Osteocyte (in vitro differentiated cells): Measurements from ENCODE around the gene PRAMEF20. TPM values are rescaled to one million over a fixed set of nuclear protein-coding genes. Genes with fewer than 3 reads are reported as not detected.
"Not testable (repeated sequence)": the region's sequence is repeated elsewhere in the genome, so short reads cannot be mapped to it uniquely, and the experiment has no call there.

Source experiments
- DNase-seq: peaks from one replicate; pipeline ENCODE4 v3.0.0; 2021; ENCODE audit warnings: mixed read lengths; ENCODE audit not compliant: unreplicated experiment; ENCODE audit errors: extremely low spot score
- H3K27ac Mint-ChIP-seq: one replicate; pipeline ENCODE4 v1.8.0; 2021; ENCODE audit warnings: mild to moderate bottlenecking, mixed read lengths; ENCODE audit not compliant: unreplicated experiment
- H3K27me3 Mint-ChIP-seq: one replicate; pipeline ENCODE4 v1.8.0; 2021; ENCODE audit warnings: mixed read lengths; ENCODE audit not compliant: unreplicated experiment
- H3K36me3 Mint-ChIP-seq: one replicate; pipeline ENCODE4 v1.8.0; 2021; ENCODE audit warnings: mixed read lengths; ENCODE audit not compliant: unreplicated experiment
- H3K4me1 Mint-ChIP-seq: one replicate; pipeline ENCODE4 v1.8.0; 2021; ENCODE audit warnings: mixed read lengths; ENCODE audit not compliant: unreplicated experiment
- H3K4me3 Mint-ChIP-seq: one replicate; pipeline ENCODE4 v1.8.0; 2021; ENCODE audit warnings: mild to moderate bottlenecking, moderate library complexity, mixed read lengths; ENCODE audit not compliant: unreplicated experiment
- H3K9me3 Mint-ChIP-seq: one replicate; pipeline ENCODE4 v1.8.0; 2021; ENCODE audit warnings: mixed read lengths; ENCODE audit not compliant: unreplicated experiment
- long read RNA-seq: library from polyadenylated mRNA; unstranded; transcript quantifications from one replicate; pipeline ENCODE4 v2.0.0, GENCODE V29; 2021
- total RNA-seq: library from RNA; stranded (reverse); gene quantifications from 2 replicates; pipeline ENCODE4 v1.2.1, GENCODE V29; 2021

PRAMEF20 gene
- not detected in 2 replicates for total RNA-seq
- long read RNA-seq, result 0 reads

DNA sequence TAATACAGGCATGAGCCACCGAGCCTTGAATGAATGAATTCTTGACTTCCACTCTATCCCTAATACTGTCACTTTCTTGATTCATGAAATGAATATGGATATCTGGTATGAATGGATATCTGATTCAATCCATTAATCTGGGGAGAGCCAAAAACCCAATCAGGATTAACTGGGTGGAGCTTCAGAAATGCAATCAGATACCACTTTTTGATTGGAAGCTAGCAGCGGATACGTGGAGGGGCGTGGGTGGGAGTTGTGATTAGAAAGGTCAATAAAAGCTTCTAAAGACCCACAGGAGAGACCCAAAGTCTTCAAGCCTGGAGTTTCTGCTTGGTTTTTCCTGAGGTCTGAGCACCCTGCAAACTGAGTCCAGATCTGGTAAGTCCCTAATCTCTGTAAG is at the start of gene PRAMEF20:
PRAMEF20 (plus strand) TSS at position 301 of the 400 bp plus-strand sequence. CDS start 5,905 bp downstream, outside the sequence.
- H3K4me3 Mint-ChIP-seq, H3K36me3 Mint-ChIP-seq, H3K27ac Mint-ChIP-seq, H3K27me3 Mint-ChIP-seq, H3K4me1 Mint-ChIP-seq, DNase-seq: not testable (repeated sequence)
- H3K9me3 Mint-ChIP-seq, result peaks cover 25% of the 10 kb centered on the region

DNA sequence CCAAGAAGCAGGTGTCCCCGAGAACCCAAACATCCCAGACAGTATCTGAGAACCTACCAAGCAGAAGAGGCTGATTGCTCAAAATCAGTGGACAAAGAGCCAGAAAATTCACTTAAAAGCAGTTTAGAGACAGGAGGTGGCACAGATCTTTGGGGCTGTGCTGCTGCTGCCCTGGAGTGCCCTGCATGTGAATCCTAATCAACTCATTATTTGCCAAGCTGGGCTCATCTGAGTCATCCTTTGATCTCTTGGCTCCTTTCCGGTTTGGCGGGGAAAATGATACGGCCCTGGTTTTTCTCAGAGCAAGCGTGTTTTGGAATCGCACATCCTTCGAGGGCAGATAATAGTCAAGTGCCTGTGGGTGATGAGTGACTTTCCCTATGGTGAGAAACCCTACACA is 47.9 kb upstream of the PRAMEF20 start:
- H3K36me3 Mint-ChIP-seq, DNase-seq, H3K27me3 Mint-ChIP-seq, H3K4me1 Mint-ChIP-seq, H3K4me3 Mint-ChIP-seq, H3K27ac Mint-ChIP-seq, H3K9me3 Mint-ChIP-seq: not testable (repeated sequence)

DNA sequence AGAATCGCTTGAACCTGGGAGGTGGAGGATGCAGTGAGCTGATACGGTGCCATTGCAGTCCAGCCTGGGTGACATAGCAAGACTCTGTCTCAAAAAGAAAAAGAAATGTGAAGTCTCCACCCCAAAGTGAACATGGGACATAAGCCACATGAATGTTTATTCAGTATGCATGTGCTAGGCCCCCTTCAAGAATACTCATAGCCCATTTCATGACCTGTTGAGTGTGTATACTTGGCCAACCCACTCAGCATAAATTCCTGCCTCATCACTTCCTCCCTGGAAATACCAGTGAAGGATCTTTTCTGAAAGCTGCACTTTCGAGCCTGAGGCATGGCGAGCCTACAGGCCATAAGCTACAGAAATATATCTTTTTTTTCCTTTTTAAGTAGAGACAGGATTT is 45.3 kb upstream of the PRAMEF20 start:
- not testable (repeated sequence) for H3K4me3 Mint-ChIP-seq, H3K36me3 Mint-ChIP-seq, DNase-seq, H3K27me3 Mint-ChIP-seq, H3K4me1 Mint-ChIP-seq, H3K27ac Mint-ChIP-seq
- H3K9me3 Mint-ChIP-seq, result peaks cover 18% of the 10 kb centered on the region

DNA sequence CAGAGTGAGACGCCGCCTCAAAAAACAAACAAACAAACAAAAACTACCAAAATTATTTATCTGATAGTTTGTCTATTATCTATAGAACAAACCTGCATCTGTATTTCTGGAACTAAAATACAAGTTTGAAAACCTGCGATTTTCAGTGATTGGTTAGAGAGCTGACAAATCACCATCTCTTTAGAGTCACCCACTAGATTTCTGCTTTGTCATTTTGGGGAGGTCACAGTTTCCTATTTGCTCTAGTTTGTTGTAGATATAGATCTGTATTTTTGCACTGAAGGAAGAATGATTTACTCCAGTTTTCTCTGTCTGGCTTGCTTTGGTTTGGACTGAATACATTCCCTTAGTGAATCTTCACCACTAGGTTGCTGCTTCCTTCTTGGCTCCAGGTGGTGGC is 43.7 kb upstream of the PRAMEF20 start:
- H3K4me3 Mint-ChIP-seq, H3K27ac Mint-ChIP-seq, H3K27me3 Mint-ChIP-seq, H3K36me3 Mint-ChIP-seq, DNase-seq, H3K4me1 Mint-ChIP-seq: not testable (repeated sequence)
- H3K9me3 Mint-ChIP-seq, result peaks cover 18% of the 10 kb centered on the region

DNA sequence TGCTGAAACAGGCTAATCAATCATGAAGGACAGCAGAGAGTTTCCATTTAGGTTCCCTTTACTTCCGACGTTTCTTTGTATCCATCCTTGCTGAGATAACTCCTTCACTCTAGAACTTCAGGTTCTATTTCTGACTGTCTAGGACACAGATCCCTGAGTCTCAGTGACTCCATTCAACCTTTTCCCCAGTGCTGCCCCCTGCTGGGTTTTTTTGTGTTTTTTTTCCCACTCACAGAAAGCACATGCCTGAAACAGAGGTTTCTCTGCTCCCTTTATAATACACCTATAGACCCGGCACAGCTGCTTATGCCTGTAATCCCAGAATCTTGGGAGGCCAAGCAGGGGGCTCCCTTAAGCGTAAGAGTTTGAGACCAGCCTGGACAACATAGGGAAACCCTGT is 41.7 kb upstream of the PRAMEF20 start:
- peaks cover 18% of the 10 kb centered on the region for H3K9me3 Mint-ChIP-seq
- not testable (repeated sequence) for DNase-seq, H3K4me3 Mint-ChIP-seq, H3K36me3 Mint-ChIP-seq, H3K27ac Mint-ChIP-seq, H3K27me3 Mint-ChIP-seq, H3K4me1 Mint-ChIP-seq

DNA sequence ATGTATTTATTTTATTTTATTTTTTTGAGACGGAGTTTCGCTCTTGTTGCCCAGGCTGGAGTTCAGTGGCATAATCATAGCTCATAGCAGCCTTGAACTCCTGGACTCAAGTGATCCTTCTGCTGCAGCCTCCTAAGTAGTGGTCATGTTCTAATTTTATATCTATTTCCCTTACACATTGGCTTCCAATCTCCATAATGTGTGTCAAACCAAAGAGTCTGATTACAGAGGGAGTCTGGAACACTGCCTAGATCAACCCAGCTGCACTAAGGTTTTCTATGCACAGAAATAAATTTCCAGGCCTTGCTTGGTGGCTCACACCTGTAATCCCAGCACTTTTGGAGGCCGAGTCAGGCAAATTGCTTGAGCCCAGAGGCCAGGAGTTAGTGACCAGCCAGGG is 31.3 kb upstream of the PRAMEF20 start:
- H3K9me3 Mint-ChIP-seq, result peaks cover 10% of the 10 kb centered on the region
- H3K36me3 Mint-ChIP-seq, result not testable (repeated sequence)

DNA sequence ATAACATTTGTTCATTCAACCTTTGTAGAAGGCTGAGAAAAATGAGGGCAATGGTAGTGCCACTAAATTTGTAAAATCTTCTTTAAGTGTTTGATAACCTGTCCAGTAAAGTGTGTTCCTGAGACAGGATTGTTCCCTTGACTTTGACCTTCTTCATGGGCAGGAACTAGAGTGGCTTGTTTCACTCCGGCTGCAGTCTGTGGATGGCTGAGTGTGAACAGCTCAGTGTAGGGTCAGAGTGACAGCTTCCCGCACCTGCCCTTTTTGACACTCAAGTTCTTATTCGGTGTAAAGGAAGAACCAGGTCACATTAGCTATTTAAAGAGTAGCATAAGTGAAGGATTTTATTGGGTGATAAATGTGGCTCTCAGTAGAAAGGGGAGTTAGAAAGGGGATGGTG is 29.9 kb upstream of the PRAMEF20 start:
- not testable (repeated sequence) for H3K36me3 Mint-ChIP-seq

More for the DNA sequence above, 31.3 kb upstream of the PRAMEF20 start:
- not testable (repeated sequence) for H3K4me3 Mint-ChIP-seq, H3K27me3 Mint-ChIP-seq, H3K4me1 Mint-ChIP-seq, DNase-seq, H3K27ac Mint-ChIP-seq

DNA sequence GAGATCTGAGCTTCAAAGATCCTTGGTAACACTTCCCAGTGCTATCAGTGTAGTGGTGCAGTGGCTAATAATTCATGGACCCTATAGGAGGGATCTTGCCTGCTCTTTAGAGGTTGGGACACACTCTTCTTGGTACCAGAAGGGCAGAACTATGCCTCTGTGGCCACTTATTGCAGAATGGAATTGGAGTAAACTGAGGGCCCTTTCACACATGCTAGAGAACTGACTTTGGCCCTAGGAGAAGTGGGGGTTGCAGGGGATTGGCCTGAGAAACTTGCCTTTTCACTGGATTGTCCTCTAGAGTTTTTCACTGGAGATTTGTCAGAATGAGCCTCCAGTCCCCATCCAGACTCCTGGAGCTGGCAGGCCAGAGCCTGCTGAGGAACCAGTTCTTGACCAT is 20.9 kb upstream of the PRAMEF20 start, which contains the start of gene PRAMEF17:
PRAMEF17 (plus strand) TSS at position 301 of the 400 bp plus-strand sequence; CDS start at position 327, 26 bp downstream.
- not testable (repeated sequence) for H3K4me1 Mint-ChIP-seq, H3K27ac Mint-ChIP-seq, H3K4me3 Mint-ChIP-seq, H3K36me3 Mint-ChIP-seq, DNase-seq, H3K27me3 Mint-ChIP-seq
- H3K9me3 Mint-ChIP-seq, result peaks cover 31% of the 10 kb centered on the region

More for the DNA sequence above, 29.9 kb upstream of the PRAMEF20 start:
- not testable (repeated sequence) for H3K27me3 Mint-ChIP-seq, H3K4me3 Mint-ChIP-seq, H3K27ac Mint-ChIP-seq, DNase-seq, H3K4me1 Mint-ChIP-seq
- H3K9me3 Mint-ChIP-seq, result peaks cover 15% of the 10 kb centered on the region

DNA sequence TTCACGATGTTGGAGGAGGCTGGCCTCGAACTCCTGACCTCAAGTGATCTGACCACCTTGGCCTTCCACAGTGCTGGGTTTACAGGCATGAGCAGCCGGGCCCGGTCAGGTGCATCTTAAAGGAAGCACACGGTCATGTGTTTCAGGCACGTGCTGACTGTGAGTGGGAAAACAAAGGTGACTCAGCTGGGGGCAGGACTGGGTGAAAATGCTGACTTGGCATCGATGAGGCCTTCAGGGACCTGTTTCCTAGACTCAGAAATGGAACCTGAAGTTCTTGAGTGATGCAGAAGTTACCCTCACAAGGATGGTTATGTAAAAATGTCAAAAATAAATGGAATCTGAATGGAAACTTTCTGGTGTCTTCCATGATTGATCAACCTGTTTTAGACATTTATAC is 17.2 kb upstream of the PRAMEF20 start:
- H3K4me3 Mint-ChIP-seq, DNase-seq, H3K4me1 Mint-ChIP-seq, H3K36me3 Mint-ChIP-seq, H3K27me3 Mint-ChIP-seq, H3K27ac Mint-ChIP-seq: not testable (repeated sequence)
- H3K9me3 Mint-ChIP-seq, result peaks cover 22% of the 10 kb centered on the region

DNA sequence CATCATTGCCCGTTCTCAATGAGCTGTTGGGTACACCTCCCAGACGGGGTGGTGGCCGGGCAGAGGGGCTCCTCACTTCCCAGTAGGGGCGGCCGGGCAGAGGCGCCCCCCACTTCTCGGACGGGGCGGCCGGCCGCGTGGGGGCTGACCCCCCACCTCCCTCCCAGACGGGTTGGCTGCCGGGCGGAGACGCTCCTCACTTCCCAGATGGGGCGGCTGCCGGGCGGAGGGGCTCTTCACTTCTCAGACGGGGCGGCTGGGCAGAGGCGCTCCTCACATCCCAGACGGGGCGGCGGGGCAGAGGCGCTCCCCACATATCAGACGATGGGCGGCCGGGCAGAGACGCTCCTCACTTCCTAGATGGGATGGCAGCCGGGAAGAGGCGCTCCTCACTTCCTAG is 15.5 kb upstream of the PRAMEF20 start:
- not testable (repeated sequence) for H3K27ac Mint-ChIP-seq, H3K4me1 Mint-ChIP-seq

DNA sequence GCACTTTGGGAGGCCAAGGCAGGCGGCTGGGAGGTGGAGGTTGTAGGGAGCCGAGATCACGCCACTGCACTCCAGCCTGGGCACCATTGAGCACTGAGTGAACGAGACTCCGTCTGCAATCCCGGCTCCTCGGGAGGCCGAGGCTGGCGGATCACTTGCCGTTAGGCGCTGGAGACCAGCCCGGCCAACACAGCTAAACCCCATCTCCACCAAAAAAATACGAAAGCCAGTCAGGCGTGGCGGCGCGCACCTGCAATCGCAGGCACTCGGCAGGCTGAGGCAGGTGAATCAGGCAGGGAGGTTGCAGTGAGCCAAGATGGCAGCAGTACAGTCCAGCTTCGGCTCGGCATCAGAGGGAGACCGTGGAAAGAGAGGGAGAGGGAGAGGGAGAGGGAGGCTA is 14.9 kb upstream of the PRAMEF20 start:
- H3K27me3 Mint-ChIP-seq, DNase-seq, H3K36me3 Mint-ChIP-seq, H3K4me3 Mint-ChIP-seq, H3K4me1 Mint-ChIP-seq, H3K27ac Mint-ChIP-seq: not testable (repeated sequence)
- H3K9me3 Mint-ChIP-seq, result peaks cover 18% of the 10 kb centered on the region

More for the DNA sequence above, 15.5 kb upstream of the PRAMEF20 start:
- not testable (repeated sequence) for H3K36me3 Mint-ChIP-seq, DNase-seq, H3K27me3 Mint-ChIP-seq, H3K4me3 Mint-ChIP-seq
- peaks cover 22% of the 10 kb centered on the region for H3K9me3 Mint-ChIP-seq
